ENCODE measurements around the gene DNAJC5.

DNAJC5 gene

DNA sequence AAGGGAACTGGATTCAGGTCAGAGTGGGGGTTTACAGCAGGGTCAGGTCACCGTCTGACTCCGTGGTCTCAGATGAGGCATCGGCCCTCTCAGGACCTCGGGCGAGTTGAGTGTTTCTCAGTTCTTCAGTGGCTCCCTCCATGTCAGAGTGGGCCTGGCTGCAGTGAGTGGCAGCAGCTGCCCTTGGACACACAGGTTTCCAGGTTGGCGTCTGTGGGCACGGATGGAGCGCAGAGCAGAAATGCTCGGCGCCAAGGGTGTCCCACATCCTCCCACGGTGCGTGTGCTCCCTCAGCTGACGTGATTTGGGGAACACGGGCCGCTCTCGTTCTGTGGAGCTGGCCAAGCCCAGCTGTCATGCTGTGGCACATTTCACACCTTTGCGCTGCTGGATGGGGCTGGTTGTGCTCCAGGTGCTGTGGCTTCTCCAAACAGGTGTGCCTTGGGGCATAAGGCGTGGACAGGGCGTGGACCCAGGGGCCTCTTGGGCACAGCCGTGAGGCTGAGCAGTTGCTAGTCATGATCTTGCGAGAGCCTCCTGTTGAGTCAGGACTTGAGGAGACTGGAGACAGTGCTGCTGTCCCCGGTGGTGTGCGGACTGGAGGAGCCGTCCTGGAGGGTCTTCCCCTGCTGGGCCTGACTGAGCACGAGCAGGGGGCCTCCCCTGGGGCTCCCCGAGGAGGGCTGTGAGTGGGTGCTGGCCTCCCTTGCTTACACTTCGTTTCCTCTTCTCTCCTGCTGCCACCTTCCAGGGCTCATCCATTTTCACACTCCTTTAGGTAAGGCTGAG, 9.5 kb upstream of the DNAJC5 start:
- no peak overlapping the region for H3K4me3 ChIP-seq (ENCODE audit: insufficient read depth, low read length, poor library complexity, severe bottlenecking)
- TF ChIP-seq EZH2phosphoT487 (conservative IDR thresholded peaks at IDR 0.05; ENCODE audit: low read length) = no peak
- TF ChIP-seq, protein P1, sequence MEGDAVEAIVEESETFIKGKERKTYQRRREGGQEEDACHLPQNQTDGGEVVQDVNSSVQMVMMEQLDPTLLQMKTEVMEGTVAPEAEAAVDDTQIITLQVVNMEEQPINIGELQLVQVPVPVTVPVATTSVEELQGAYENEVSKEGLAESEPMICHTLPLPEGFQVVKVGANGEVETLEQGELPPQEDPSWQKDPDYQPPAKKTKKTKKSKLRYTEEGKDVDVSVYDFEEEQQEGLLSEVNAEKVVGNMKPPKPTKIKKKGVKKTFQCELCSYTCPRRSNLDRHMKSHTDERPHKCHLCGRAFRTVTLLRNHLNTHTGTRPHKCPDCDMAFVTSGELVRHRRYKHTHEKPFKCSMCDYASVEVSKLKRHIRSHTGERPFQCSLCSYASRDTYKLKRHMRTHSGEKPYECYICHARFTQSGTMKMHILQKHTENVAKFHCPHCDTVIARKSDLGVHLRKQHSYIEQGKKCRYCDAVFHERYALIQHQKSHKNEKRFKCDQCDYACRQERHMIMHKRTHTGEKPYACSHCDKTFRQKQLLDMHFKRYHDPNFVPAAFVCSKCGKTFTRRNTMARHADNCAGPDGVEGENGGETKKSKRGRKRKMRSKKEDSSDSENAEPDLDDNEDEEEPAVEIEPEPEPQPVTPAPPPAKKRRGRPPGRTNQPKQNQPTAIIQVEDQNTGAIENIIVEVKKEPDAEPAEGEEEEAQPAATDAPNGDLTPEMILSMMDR (IDR thresholded peaks at IDR 0.05; ENCODE audit: insufficient read depth, low read length, poor library complexity, severe bottlenecking) = no peak
- H3K27ac ChIP-seq (ENCODE audit: low read depth, low read length) = no peak overlapping the region
- H3K9me3 ChIP-seq (ENCODE audit: insufficient read depth, low read length) = no peaks in the 10 kb centered on the region
- H2AFZ ChIP-seq (ENCODE audit: low read depth, low read length, severe bottlenecking) = no peak overlapping the region
- no peaks in the 10 kb centered on the region for H3K27me3 ChIP-seq (ENCODE audit: low read length)
- H3K36me3 ChIP-seq (ENCODE audit: low read length) = no peaks in the 10 kb centered on the region
- no peaks in the 10 kb centered on the region for H4K20me1 ChIP-seq (ENCODE audit: low read depth, low read length)
- no peaks in the 10 kb centered on the region for H3F3A ChIP-seq (ENCODE audit: insufficient read depth)
- no peak overlapping the region for H3K9ac ChIP-seq (ENCODE audit: low read length)
- no peaks in the 10 kb centered on the region for H3K79me2 ChIP-seq (ENCODE audit: insufficient read depth, low read length)
- H3K4me2 ChIP-seq (ENCODE audit: low read depth, low read length, poor library complexity, severe bottlenecking) = no peak overlapping the region
- H3K9me2 ChIP-seq (replicated peaks; ENCODE audit: insufficient read depth, low read length) = no peaks in the 10 kb centered on the region

DNA sequence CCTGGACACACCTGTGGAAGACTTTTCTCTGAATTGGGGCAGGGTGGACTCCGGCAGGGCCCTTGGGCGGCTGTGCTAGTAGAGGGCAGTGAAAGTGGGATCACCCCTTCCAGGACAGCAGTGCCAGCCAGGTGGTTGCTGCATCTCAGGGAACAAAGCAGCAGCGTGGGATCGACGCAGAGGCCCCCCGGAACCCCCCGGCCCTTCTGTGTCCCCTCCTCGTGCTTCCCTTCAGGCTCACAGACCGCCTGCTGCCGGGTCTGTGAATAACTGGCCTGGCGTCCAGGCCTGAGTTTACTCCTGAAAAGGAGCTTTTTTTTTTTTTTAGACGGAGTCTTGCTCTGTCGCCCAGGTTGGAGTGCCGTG, 8.9 kb upstream of the DNAJC5 start:
- no peaks in the 10 kb centered on the region for H3K9me3 ChIP-seq (ENCODE audit: insufficient read depth, low read length)
- no peak overlapping the region for H3K27ac ChIP-seq (ENCODE audit: low read depth, low read length)
- TF ChIP-seq, protein P1 (IDR thresholded peaks at IDR 0.05; ENCODE audit: insufficient read depth, low read length, poor library complexity, severe bottlenecking) = no peak
- TF ChIP-seq EZH2phosphoT487 (conservative IDR thresholded peaks at IDR 0.05; ENCODE audit: low read length) = no peak

DNA sequence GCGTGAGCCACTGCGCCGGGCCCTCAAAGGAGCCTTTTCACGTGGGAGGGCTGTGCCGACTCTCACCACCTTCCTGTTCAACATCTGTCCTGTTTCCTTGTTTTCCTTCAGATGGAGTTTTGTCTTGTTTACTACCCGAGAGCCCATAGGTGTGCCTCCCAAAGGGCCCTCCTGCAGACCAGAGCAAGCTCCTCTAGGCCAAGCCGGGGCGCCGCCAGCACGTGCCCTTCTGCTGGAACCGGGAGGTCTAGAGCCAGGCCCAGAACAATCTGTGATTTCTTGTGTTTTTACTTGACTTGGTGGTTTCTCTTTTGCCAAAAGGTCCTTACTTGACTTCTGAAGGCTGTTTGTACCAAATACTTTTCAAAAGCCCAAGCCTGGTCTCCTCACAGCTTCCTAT, 8.0 kb upstream of the DNAJC5 start:
- no peak overlapping the region for H3K9ac ChIP-seq (ENCODE audit: low read length)
- TF ChIP-seq, protein P1 (IDR thresholded peaks at IDR 0.05; ENCODE audit: insufficient read depth, low read length, poor library complexity, severe bottlenecking) = no peak
- TF ChIP-seq EZH2phosphoT487 (conservative IDR thresholded peaks at IDR 0.05; ENCODE audit: low read length) = no peak
- no peaks in the 10 kb centered on the region for H3K36me3 ChIP-seq (ENCODE audit: low read length)
- H2AFZ ChIP-seq (ENCODE audit: low read depth, low read length, severe bottlenecking) = no peak overlapping the region
- H4K20me1 ChIP-seq (ENCODE audit: low read depth, low read length) = no peaks in the 10 kb centered on the region
- no peaks in the 10 kb centered on the region for H3K79me2 ChIP-seq (ENCODE audit: insufficient read depth, low read length)
- no peak overlapping the region for H3K4me2 ChIP-seq (ENCODE audit: low read depth, low read length, poor library complexity, severe bottlenecking)
- H3K9me2 ChIP-seq (replicated peaks; ENCODE audit: insufficient read depth, low read length) = no peaks in the 10 kb centered on the region
- H3F3A ChIP-seq (ENCODE audit: insufficient read depth) = 0 out of 2 replicates have a peak, but pooled peaks cover 2% of the 10 kb centered on the region
- H3K4me3 ChIP-seq (ENCODE audit: insufficient read depth, low read length, poor library complexity, severe bottlenecking) = no peak overlapping the region
- H3K9me3 ChIP-seq (ENCODE audit: insufficient read depth, low read length) = no peaks in the 10 kb centered on the region
- H3K27me3 ChIP-seq (ENCODE audit: low read length) = no peaks in the 10 kb centered on the region
- no peak overlapping the region for H3K27ac ChIP-seq (ENCODE audit: low read depth, low read length)

More for the DNA sequence above, 8.9 kb upstream of the DNAJC5 start:
- H3K36me3 ChIP-seq (ENCODE audit: low read length) = no peaks in the 10 kb centered on the region
- no peaks in the 10 kb centered on the region for H3K79me2 ChIP-seq (ENCODE audit: insufficient read depth, low read length)
- H3K4me3 ChIP-seq (ENCODE audit: insufficient read depth, low read length, poor library complexity, severe bottlenecking) = no peak overlapping the region
- no peak overlapping the region for H3K4me2 ChIP-seq (ENCODE audit: low read depth, low read length, poor library complexity, severe bottlenecking)
- no peaks in the 10 kb centered on the region for H3K27me3 ChIP-seq (ENCODE audit: low read length)
- H3K9me2 ChIP-seq (replicated peaks; ENCODE audit: insufficient read depth, low read length) = no peaks in the 10 kb centered on the region
- no peak overlapping the region for H2AFZ ChIP-seq (ENCODE audit: low read depth, low read length, severe bottlenecking)
- H3F3A ChIP-seq (ENCODE audit: insufficient read depth) = no peaks in the 10 kb centered on the region
- H4K20me1 ChIP-seq (ENCODE audit: low read depth, low read length) = no peaks in the 10 kb centered on the region
- H3K9ac ChIP-seq (ENCODE audit: low read length) = no peak overlapping the region

Data from SU-DHL-6 (cell line).